ENCODE data around the gene PTH1R.

The PTH1R gene

DNA sequence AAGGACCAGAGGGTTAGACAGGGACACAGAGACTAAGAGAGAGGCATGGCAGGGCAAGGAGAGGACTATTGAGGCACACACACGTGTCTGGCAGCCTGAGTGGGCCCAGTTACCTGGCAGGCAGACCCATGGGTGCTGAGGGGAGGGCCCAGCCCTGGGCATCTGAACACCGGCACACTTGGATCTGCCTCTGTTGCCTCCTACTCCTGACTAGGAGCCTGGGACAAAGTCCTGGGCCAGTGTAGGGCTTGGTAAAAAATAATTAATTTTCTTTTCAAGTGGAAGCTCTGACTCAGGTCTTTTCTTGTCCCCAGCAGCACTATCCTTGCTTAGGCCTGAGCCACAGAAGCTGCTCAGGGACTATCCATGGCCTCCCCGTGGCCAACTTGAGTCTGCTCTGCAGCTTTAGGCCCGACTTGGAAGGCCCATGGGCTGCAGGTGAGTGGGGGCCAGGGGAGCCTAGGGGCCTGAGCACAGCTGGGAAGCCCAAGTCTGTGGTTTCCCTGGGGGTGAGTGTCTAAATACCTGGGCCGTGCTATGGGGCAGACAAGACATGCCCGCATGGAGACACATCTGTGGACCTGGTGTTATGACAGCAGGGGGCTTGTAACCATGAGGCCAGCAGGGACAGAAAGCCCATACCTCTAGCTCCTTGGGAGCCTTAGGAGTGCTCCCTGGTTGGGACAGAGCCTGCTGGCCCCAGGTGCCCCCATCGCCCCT lies at the start of gene PTH1R:
Gene PTH1R (plus strand): TSS at position 316 of the 720 bp plus-strand sequence. CDS start 5,839 bp downstream, outside the sequence.
- DNase-seq (ENCODE audit: low read depth, low spot score): no peak

- DNase-seq (ENCODE audit: low read depth, low spot score): no peak
These were observed 47.8 kb upstream of the PTH1R start for GRCh38 chr3:46829699-46830208.

DNA sequence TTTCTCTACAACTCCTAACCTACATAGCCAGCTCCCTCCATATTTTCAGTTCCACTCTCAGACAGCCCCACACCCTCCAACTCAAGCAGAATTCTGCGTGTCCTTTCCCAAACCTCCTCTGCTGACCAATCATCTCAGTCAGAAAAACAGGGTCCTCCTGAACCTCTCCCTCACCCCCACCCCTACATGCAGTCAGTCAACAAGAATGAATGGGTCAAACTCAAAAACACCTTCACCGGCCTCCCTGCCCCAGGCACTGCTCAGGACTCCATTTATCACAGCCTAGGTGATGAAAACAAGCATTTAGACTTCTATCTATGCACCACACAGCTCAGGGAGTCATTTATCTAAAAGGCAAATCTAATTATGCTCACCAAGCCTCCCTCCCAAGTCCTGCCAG lies 46.7 kb upstream of the PTH1R start:
- DNase-seq (ENCODE audit: low read depth, low spot score): no peak

- no peak for DNase-seq (ENCODE audit: low read depth, low spot score)
These were observed 46.2 kb upstream of the PTH1R start for GRCh38 chr3:46831316-46831715.

DNA sequence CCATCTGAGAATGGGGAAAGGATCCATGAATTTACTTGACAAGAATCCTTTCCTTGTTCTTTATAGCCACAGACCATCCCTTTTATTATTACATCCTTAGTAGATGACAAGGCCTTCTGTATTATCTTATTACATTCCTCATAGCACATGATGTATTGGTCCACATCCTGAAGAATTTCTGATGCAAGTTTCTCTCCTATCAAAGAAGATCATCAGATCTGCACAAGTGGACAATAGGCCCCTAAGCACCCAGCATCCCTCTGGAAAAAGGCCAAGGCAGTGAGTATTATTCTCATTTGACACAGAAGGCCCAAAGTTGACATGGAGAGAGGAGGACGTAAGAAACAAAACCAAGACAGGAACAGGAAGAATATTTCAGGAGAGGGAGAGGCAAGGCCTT lies 45.7 kb upstream of the PTH1R start:
- no peak for DNase-seq (ENCODE audit: low read depth, low spot score)

DNA sequence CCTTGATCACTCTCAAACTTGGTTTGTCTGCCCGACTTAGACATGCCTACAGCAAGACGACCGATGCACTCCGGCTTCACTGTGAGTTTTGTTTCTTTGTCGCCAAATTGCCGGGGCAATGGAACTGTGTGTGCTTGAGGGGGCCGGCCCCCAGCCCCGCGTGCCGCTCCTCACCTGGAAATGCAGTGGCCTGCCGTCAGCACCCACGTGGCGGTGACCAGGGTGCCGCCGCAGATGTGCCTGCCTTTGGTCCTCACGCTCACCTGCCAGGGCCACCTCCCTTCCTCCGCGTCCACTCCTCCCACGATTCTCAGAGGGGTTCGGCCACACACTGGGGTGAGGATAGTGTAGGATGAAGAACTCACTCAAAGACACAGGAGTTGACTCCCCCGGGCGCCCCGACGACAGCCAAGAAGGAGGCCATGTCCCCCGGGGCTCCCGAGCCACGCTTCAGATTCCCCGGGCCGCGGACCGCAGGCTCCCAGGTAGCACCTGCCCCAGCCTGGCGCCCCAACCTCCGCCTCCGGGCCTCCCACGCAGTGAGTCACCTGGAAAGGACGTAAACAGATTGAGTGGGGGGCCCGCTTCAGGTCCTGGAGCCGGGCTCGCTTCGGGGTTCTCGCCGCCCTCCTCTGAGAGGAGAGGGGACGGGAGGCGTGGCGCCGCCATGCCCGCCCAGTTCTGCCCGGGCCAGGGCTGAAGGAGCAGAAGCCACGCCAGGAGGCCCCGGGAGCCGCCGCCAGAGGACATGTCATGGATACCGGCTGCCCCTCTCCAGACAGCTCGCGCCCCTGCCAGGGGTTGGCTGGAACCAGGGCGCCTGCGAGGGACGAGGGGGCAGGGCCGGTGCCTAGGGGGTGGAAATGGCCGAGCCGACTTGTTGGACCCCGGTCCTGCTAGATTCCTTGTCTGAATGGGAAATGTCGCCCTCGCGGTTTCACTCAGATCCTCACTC lies 43.9 kb upstream of the PTH1R start:
- no peak for DNase-seq (ENCODE audit: low read depth, low spot score)

GRCh38 chr3:46835054-46835453 lies 42.5 kb upstream of the PTH1R start:
- DNase-seq (ENCODE audit: low read depth, low spot score): no peak

DNA sequence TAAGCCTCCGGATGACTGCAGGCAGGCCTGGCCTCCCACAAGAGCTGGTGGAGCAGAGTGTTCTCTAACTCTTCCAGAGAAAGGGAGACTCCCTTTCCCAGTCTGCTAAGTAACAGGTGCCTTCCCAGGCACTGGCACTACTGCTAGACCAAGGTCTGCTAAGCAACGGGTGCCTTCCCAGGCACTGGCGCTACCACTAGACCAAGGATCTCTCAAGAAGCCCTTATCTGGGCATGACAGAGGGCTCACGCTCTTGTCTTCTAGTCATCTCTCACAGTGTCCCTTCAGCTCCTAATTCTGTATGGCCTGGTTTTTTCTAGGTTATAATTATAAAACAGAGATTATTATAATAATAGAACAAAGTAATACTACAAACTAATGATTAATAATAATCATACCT lies 42.0 kb upstream of the PTH1R start:
- DNase-seq (ENCODE audit: low read depth, low spot score): no peak

DNA sequence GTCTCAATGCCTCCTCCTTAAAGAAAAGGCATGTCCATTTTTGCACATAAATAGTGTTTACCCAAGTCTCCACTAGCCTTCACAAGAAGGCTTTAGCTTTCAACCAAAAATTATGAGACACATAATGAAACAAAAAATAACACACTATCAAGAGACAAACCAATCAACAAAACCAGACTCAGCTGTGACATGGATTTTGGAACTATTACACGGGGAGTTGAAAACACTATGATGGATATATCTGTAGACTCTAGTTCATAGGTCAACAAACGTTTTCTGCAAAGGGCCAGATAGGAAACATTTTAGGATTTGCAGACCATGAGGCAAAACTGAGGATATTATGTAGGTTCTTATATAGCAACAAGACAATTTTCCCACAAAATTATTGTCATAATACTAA lies 39.2 kb upstream of the PTH1R start:
- no peak for DNase-seq (ENCODE audit: low read depth, low spot score)

DNA sequence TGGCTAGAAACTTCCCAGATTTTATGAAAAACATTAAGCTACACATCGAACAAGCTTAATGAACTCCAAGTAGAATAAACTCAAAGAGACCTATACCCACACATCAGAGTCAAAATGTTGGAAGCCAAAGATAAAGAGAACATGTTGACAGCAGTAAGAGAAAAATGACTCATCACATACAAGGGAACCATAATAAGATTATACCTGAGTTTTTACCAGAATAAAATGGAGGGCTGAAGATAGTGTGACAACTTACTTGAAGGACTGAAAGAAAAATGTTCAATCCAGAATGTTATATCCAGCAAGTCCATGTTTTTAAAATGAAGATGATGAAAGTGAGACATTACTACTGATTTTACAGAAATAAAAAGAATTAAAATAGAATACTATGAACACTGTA lies 37.0 kb upstream of the PTH1R start:
- no peak for DNase-seq (ENCODE audit: low read depth, low spot score)

- DNase-seq (ENCODE audit: low read depth, low spot score): no peak
These were observed 34.0 kb upstream of the PTH1R start for GRCh38 chr3:46843508-46843907.

GRCh38 chr3:46844397-46844796 lies 33.1 kb upstream of the PTH1R start:
- DNase-seq (ENCODE audit: low read depth, low spot score): no peak

DNA sequence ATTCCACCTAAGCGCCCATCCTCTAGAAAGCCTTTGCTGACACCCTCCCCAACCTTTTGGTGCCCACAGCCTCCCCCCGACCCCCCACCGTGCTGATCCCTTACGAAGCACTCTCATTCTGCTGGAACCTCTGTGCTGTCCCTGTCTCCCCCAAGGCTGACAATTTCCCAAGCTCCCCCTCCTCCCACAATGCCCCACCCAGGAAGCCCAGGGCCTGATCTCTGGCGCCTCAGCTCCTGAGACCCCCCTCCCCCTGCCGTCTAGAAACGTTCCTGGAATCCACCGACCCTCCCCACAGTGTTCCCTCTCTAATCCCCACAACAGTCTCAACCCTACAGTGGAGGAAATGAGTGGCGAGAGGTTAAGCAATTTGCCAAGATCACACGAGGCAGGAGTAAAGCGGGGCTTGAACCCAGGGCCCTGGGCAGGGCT lies 32.6 kb upstream of the PTH1R start:
- DNase-seq (ENCODE audit: low read depth, low spot score): no peak

DNA sequence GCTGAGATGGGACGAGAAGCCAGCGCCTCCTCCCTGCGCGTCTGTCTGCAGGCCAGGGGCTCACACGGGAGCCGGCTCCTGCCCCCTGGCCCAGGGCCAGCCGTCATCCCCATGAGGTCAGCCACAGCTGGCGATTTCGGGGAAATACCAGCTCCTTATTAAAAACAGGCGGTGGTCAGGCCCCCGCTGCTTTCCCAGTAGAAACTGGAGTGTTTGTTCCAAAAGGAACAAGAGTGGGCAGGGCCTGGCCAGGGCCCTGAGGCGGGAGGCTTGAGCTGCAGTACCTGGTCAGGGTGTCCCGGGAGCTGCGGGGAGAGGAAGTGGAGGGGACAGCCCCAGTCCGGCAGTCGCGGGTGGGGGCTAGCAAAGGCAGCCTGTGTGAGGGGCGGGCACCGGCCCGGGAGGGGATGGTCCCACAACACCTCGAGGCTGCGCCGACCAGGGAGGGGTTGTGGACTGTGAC lies 32.1 kb upstream of the PTH1R start:
- no peak for DNase-seq (ENCODE audit: low read depth, low spot score)

- DNase-seq (ENCODE audit: low read depth, low spot score): peak; percentile 44
These were observed 31.5 kb upstream of the PTH1R start for GRCh38 chr3:46845860-46846623.

GRCh38 chr3:46846624-46847542 lies 30.6 kb upstream of the PTH1R start:
- DNase-seq (ENCODE audit: low read depth, low spot score): no peak

GRCh38 chr3:46847744-46848143 lies 29.8 kb upstream of the PTH1R start:
- DNase-seq (ENCODE audit: low read depth, low spot score): no peak

GRCh38 chr3:46848271-46849044 lies 29.1 kb upstream of the PTH1R start:
- no peak for DNase-seq (ENCODE audit: low read depth, low spot score)

- no peak for DNase-seq (ENCODE audit: low read depth, low spot score)
These were observed 28.4 kb upstream of the PTH1R start for GRCh38 chr3:46849045-46849631.
